Activated CD4-positive, alpha-beta T cell treated with anti-CD3 and anti-CD28 coated beads for 1 hour (primary cell): Measurements from ENCODE around the gene UNC79.
"Not testable (repeated sequence)": the region's sequence is repeated elsewhere in the genome, so short reads cannot be mapped to it uniquely, and the experiment has no call there.

ENCODE experiments used
- DNase-seq: peaks from one replicate; pipeline ENCODE4 v3.0.0-alpha.2; 2020

The UNC79 gene

GRCh38 chr14:93496856-93497741 is 66.4 kb downstream of the UNC79 start:
- no peak for DNase-seq

- no peak for DNase-seq
Observed at GRCh38 chr14:93510056-93510455, 79.3 kb downstream of the UNC79 start.

- DNase-seq, result no peak
Observed at GRCh38 chr14:93511001-93511400, 80.3 kb downstream of the UNC79 start.

DNA sequence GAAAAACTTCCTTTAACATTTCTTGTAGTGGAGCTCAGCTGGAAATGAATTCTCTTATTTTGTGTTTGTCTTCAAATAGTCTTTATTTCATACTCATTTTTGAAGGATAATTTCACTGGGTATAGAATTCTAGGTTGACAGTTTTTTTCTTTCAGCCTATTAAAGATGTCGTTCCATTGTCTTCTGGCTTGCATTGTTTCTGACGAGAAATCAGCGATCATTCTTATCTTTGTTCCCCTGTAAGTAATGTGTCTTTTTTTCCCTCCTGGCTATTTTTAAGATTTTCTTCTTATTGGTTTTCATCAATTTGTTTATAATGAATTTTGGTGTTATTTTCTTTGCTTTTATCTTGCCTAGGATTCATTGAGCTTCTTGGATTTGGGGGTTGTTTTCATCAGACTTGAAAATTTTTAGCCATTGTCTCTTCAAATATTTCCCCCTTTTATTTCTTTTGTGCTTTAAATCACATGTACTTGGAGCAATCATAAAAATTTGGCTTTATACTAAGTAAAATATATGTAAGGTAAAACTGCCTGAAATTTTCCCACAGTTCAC is 89.4 kb downstream of the UNC79 start:
- no peak for DNase-seq

DNA sequence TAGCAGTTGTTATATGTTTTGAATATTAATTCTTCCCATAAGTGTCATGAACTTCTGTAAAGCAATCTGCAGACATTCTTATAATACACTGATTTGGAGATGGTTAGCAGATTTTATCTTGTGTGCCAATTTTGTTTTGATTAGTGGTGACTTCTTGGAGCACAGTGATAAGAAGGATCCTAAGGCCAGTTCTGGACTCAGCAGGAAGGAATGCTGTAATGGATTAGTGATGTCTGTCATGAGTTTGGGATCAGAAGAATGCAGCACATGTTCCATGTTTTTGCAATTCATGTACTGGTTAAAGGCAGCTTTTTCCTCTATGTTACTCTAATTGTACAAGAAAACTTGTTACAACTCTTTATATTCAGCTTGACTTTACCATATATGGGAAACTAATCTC is 91.5 kb downstream of the UNC79 start:
- no peak for DNase-seq

GRCh38 chr14:93525216-93525615 is 94.5 kb downstream of the UNC79 start:
- not testable (repeated sequence) for DNase-seq

GRCh38 chr14:93525696-93526451 is 95.1 kb downstream of the UNC79 start:
- DNase-seq, result no peak

- DNase-seq, result no peak
Observed at GRCh38 chr14:93527203-93527607, 96.5 kb downstream of the UNC79 start.

GRCh38 chr14:93528884-93529558 is 98.3 kb downstream of the UNC79 start:
- DNase-seq, result no peak

DNA sequence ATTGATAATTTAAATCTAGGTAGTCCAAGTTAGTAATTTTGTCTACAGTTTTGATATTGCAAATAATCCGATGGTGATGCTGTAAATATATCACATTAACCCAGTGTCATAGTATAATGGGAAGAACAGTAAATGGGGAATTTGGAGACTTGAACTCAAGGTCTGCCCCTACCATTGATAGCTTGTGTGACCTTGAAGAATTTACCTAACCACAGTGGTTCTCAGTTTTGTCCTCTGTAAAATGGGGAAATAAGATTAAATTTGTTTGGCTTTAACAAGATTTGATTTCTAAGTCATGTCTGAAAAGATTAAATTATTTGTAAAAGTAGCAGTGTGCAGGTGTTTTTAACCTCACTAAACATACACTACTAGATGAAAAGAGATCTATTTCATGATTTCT is 100.9 kb downstream of the UNC79 start:
- no peak for DNase-seq

DNA sequence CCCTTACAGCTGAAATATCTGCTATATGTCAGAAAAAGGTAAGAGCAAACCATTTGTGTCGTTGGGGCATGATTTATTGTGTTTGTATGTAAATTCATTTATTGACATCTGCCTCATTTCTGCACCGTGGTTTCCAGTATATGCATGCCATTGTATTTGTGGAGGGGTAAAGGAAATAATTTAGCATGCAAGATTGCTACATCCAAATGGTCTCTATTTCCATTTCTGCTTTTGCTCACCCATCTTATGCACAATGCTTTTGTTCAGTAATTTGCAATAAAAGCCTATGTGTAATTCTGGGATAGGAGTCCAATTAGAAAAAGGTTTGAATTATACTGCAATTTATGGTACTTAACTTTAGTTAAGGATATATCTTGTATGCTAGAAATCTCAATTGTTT is 101.8 kb downstream of the UNC79 start:
- DNase-seq, result no peak

- DNase-seq, result no peak
Observed at GRCh38 chr14:93533437-93533836, 102.7 kb downstream of the UNC79 start.

GRCh38 chr14:93533842-93534241 is 103.1 kb downstream of the UNC79 start:
- no peak for DNase-seq

DNA sequence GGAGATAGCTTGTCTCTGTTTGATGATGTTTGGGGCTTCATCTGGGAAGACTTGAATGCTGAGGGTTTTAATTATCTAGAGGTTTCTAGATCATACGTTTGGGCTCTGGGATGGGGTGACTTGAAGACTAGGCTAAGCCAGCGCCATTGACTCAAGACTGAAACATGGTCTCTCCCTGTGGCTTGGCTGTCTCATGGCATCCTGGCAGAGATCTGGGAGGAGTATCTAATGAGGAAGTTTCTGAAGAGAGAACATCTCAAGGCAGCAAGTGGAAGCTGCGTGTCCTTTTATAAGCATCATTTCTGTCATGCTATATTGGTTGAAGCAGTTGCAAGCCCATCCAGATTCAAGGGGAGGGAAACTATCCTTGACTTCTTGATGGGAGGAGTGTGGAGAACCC is 104.8 kb downstream of the UNC79 start:
- no peak for DNase-seq

- DNase-seq, result no peak
Observed at GRCh38 chr14:93536945-93537344, 106.2 kb downstream of the UNC79 start.

- DNase-seq, result no peak
Observed at GRCh38 chr14:93537951-93538350, 107.2 kb downstream of the UNC79 start.

GRCh38 chr14:93538413-93538812 is 107.7 kb downstream of the UNC79 start:
- no peak for DNase-seq

- no peak for DNase-seq
Observed at GRCh38 chr14:93540235-93540634, 109.5 kb downstream of the UNC79 start.

DNA sequence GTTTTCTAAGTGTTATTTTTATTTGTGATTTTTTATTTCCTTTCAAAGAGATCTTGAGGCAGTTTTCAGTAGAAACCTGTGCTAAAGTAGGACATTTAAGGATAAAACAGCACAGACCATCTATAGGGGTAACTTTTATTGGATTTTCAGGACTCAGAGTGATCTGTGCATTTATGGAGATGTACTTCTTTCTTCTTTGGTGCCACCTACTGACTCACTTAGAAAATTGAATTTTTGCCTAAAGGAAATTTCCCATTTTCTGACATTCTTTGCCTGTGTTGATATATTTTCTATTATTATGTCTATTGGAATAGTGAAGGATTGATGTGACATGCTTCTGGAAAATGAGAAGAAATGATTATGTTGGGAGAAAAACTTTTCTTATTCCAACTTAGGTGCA is 113.0 kb downstream of the UNC79 start:
- DNase-seq, result no peak

DNA sequence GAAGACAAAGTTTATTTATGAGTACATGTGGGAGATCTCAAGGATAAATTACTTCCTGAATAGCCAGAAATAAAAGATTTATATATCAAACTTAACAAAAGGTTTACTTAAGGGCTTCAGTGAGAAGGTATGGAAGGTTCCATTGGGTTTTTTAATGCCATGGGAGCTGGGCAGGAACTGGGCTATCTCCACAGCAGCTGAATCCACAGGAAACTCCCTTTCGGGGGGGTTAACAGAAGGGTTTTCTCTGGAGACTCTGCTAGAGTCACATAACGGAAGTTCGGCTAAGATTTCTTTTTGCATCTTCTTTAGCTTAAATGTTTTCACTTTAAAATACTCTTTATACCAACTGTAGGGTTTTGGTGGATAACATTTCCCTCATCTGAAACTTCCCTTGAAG is 113.5 kb downstream of the UNC79 start:
- DNase-seq, result no peak

DNA sequence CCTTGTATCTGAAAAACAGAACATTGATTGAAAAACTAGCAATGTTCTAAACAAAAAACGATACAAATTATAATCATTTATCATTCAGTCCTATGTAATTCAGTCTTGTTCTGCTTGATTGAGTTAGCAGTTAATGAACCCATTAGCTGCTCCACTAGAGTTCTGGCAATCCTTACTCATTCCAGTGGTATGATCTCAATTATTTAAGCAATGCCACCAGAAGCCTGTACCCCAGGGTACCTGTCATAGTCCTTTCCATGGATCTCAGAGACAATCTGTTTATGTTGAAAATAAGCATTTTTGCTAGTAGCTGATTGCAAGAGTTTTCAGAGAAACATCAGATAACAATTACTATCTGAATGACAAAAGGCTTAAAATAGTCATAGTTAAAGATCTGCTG is 115.9 kb downstream of the UNC79 start:
- no peak for DNase-seq

DNA sequence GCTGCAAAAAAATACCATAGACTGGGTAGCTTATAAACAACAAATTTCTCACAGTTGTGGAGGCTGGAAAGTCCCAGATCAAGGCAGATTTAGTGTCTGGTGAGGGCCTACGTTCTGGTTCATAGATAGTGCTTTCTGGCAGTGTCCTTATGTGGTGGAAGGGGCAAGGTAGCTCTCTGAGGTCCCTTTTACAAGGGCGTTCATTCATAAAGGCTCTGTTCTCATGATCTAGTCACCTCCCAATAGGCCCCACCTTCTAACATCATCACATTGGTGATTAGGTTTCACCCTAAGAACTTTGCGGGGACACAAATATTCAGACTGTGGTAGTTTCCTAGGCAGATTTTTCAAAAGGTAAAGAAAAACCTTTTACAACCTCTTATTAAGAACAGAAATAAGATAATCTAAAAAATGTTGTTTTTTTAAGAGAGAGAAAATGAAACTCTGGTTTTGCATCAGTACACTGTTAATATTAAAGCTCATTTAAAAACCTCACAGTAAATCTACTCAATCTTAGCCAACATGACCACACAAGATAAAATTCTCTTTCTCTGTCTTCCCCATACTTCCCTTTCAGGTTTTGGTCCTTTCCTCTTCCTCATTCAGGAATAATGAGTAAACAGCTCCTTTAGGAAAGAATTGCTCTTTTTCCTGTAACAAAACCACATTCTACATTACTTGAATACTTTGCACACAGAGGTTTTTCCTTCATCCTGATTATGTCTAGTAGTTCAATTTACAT is 117.5 kb downstream of the UNC79 start:
- no peak for DNase-seq

- DNase-seq, result no peak
Observed at GRCh38 chr14:93549595-93549994, 118.9 kb downstream of the UNC79 start.
